H9 (cell line): Measurements from ENCODE around the gene AKR7A3. TPM values are rescaled to one million over a fixed set of nuclear protein-coding genes. Genes with fewer than 3 reads are reported as not detected.

Experiments used
- DNase-seq: peaks from one replicate; pipeline ENCODE4 v3.0.0-alpha.2; 2017
- H2AFZ ChIP-seq: one replicate; pipeline ENCODE4 v1.6.1; 2013; ENCODE audit warnings: mild to moderate bottlenecking, low read length, control low read depth, moderate library complexity
- H2AK5ac ChIP-seq: 2 replicates; pipeline ENCODE4 v1.6.1; 2013; ENCODE audit warnings: low read length, control low read depth, mixed read lengths; ENCODE audit not compliant: insufficient read length
- H2BK120ac ChIP-seq: one replicate; pipeline ENCODE4 v1.6.1; 2013; ENCODE audit warnings: low read depth, mild to moderate bottlenecking, low read length, control low read depth, inconsistent platforms; ENCODE audit not compliant: poor library complexity, severe bottlenecking
- H2BK12ac ChIP-seq: 2 replicates; pipeline ENCODE4 v1.6.1; 2013; ENCODE audit warnings: low read length, control low read depth, mixed read lengths, low read depth; ENCODE audit not compliant: insufficient read length
- H2BK15ac ChIP-seq: 2 replicates; pipeline ENCODE4 v1.6.1; 2013; ENCODE audit warnings: low read depth, low read length, control low read depth
- H2BK20ac ChIP-seq: one replicate; pipeline ENCODE4 v1.6.1; 2013; ENCODE audit warnings: low read depth, mild to moderate bottlenecking, low read length, control low read depth, inconsistent platforms; ENCODE audit not compliant: poor library complexity, severe bottlenecking
- H2BK5ac ChIP-seq: 2 replicates; pipeline ENCODE4 v1.6.1; 2013; ENCODE audit warnings: low read length, control low read depth, mixed read lengths; ENCODE audit not compliant: insufficient read length
- H3K14ac ChIP-seq: 2 replicates; pipeline ENCODE4 v1.6.1; 2013; ENCODE audit warnings: low read length, control low read depth; ENCODE audit not compliant: insufficient read depth
- H3K18ac ChIP-seq: 2 replicates; pipeline ENCODE4 v1.6.1; 2013; ENCODE audit warnings: low read depth, mild to moderate bottlenecking, mixed read lengths, low read length, control low read depth; ENCODE audit not compliant: insufficient read length
- H3K23ac ChIP-seq: 2 replicates; pipeline ENCODE4 v1.6.1; 2013; ENCODE audit warnings: low read length, control low read depth, mixed read lengths, low read depth; ENCODE audit not compliant: insufficient read length
- H3K23me2 ChIP-seq: 2 replicates; pipeline ENCODE4 v1.6.1; 2013; ENCODE audit warnings: low read depth, mild to moderate bottlenecking, mixed read lengths, low read length, control low read depth; ENCODE audit not compliant: insufficient read length, poor library complexity, severe bottlenecking
- H3K27ac ChIP-seq: 2 replicates; pipeline ENCODE4 v1.5.1; 2013; ENCODE audit warnings: low read length, control low read depth, mixed read lengths, low read depth; ENCODE audit not compliant: insufficient read length
- H3K27me3 ChIP-seq: 2 replicates; pipeline ENCODE4 v1.6.1; 2013; ENCODE audit warnings: low read length, control low read depth, inconsistent platforms; ENCODE audit not compliant: insufficient read depth
- H3K4ac ChIP-seq: 2 replicates; pipeline ENCODE4 v1.6.1; 2013; ENCODE audit warnings: low read depth, mild to moderate bottlenecking, control low read depth, inconsistent platforms, low read length, moderate library complexity
- H3K4me1 ChIP-seq: 2 replicates; pipeline ENCODE4 v1.6.1; 2013; ENCODE audit warnings: low read length, control low read depth, inconsistent platforms; ENCODE audit not compliant: insufficient read depth
- H3K4me2 ChIP-seq: 2 replicates; pipeline ENCODE4 v1.6.1; 2013; ENCODE audit warnings: low read length, control low read depth, mixed read lengths; ENCODE audit not compliant: insufficient read length, insufficient read depth
- H3K56ac ChIP-seq: 2 replicates; pipeline ENCODE4 v1.6.1; 2013; ENCODE audit warnings: low read depth, mild to moderate bottlenecking, mixed read lengths, low read length, control low read depth; ENCODE audit not compliant: insufficient read length
- H3K79me1 ChIP-seq: 2 replicates; pipeline ENCODE4 v1.6.1; 2013; ENCODE audit warnings: low read depth, mild to moderate bottlenecking, moderate library complexity, low read length, control low read depth, inconsistent platforms; ENCODE audit not compliant: insufficient read depth, poor library complexity, severe bottlenecking
- H3K79me2 ChIP-seq: 2 replicates; pipeline ENCODE4 v1.6.1; 2013; ENCODE audit warnings: low read length, control low read depth, inconsistent platforms; ENCODE audit not compliant: insufficient read depth
- H3K9ac ChIP-seq: 2 replicates; pipeline ENCODE4 v1.6.1; 2013; ENCODE audit warnings: low read length, control low read depth, mixed read lengths; ENCODE audit not compliant: insufficient read length; ENCODE audit errors: extremely low read depth
- H3K9me3 ChIP-seq: one replicate; pipeline ENCODE4 v1.6.1; 2013; ENCODE audit warnings: low read depth, low read length, inconsistent platforms; ENCODE audit not compliant: control insufficient read depth
- H3T11ph ChIP-seq: one replicate; pipeline ENCODE4 v1.6.1; 2013; ENCODE audit warnings: mild to moderate bottlenecking, low read length, control low read depth, inconsistent platforms
- H4K20me1 ChIP-seq: one replicate; pipeline ENCODE4 v1.6.1; 2013; ENCODE audit not compliant: control insufficient read depth, insufficient read length, insufficient read depth
- H4K5ac ChIP-seq: 2 replicates; pipeline ENCODE4 v1.6.1; 2013; ENCODE audit warnings: low read depth, mild to moderate bottlenecking, mixed read lengths, low read length, control low read depth; ENCODE audit not compliant: insufficient read length
- H4K8ac ChIP-seq: replicated peaks from 2 replicates; pipeline ENCODE4 v1.6.1; 2013; ENCODE audit warnings: low read length, control low read depth, mixed read lengths, low read depth; ENCODE audit not compliant: insufficient read length
- H4K91ac ChIP-seq: 2 replicates; pipeline ENCODE4 v1.6.1; 2013; ENCODE audit warnings: low read depth, mild to moderate bottlenecking, moderate library complexity, mixed read lengths, low read length, control low read depth; ENCODE audit not compliant: insufficient read length
- H3K27ac Mint-ChIP-seq, 3 experiments: 2 replicates in 2 of 3; 3 replicates in 1 of 3; pipeline ENCODE4 v1.8.0; 2020 to 2021; ENCODE audit warnings: mixed read lengths in 3 of 3, mild to moderate bottlenecking in 1 of 3, moderate library complexity in 1 of 3
- H3K27me3 Mint-ChIP-seq: 2 replicates; pipeline ENCODE4 v1.8.0; 2021; ENCODE audit warnings: low read depth, mild to moderate bottlenecking, moderate library complexity, mixed read lengths
- H3K36me3 Mint-ChIP-seq, 3 experiments: 2 replicates in 2 of 3; 3 replicates in 1 of 3; pipeline ENCODE4 v1.8.0; 2020 to 2021; ENCODE audit warnings: low read depth in 3 of 3, mixed read lengths in 3 of 3; ENCODE audit not compliant: insufficient read depth in 1 of 3
- H3K4me1 Mint-ChIP-seq, 2 experiments: 2 replicates each; pipeline ENCODE4 v1.8.0; 2020; ENCODE audit warnings: mixed read lengths in 2 of 2
- H3K4me3 Mint-ChIP-seq, 2 experiments: 2 replicates in 1 of 2; 3 replicates in 1 of 2; pipeline ENCODE4 v1.8.0; 2020 to 2021; ENCODE audit warnings: mild to moderate bottlenecking in 2 of 2, mixed read lengths in 2 of 2, moderate library complexity in 1 of 2
- H3K9me3 Mint-ChIP-seq, 2 experiments: 2 replicates in 1 of 2; 3 replicates in 1 of 2; pipeline ENCODE4 v1.8.0; 2020; ENCODE audit warnings: mild to moderate bottlenecking in 2 of 2, mixed read lengths in 2 of 2, moderate library complexity in 1 of 2
- WGBS: extraction: QIAGEN DNeasy Blood & Tissue Kit; methylation state at CpG from one replicate; pipeline ENCODE4 v1.1.7; 2013; ENCODE audit warnings: missing lambda C conversion rate, low lambda C conversion rate, mixed read lengths; ENCODE audit not compliant: insufficient read length; ENCODE audit errors: extremely low coverage; 5-methylcytosine and 5-hydroxymethylcytosine counted together
- total RNA-seq: library from RNA; stranded (reverse); gene quantifications from 2 replicates; pipeline ENCODE4 v1.2.1, GENCODE V29; 2021
- TF ChIP-seq, protein P1 (sequence below): fragments of 200-600 bp; sonication (generic); conservative IDR thresholded peaks from 3 replicates; pipeline ENCODE4 v1.8.0; 2021; ENCODE audit warnings: antibody characterized with exemption, mild to moderate bottlenecking

The AKR7A3 gene
- total RNA-seq, 1 experiment from 2014 or later: 0.74 TPM

DNA sequence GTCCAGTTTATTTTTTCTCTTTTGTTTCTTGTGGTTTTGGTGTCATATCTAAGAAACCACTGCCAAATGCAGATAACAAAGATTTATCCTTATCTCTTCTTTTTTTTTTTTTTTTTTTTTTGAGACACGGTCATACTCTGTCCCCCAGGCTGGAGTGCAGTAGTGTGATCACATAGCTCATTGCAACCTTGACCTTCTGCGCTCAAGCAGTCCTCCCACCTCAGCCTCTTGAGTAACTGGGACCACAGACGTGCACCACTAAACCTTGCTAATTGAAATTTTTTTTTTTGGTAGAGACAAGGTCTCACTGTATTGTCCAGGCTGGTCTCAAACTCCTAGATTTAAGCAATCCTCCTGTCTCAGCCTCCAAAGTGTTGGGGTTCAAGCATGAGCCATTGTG, 32.5 kb upstream of the AKR7A3 start:
- TF ChIP-seq, protein P1, sequence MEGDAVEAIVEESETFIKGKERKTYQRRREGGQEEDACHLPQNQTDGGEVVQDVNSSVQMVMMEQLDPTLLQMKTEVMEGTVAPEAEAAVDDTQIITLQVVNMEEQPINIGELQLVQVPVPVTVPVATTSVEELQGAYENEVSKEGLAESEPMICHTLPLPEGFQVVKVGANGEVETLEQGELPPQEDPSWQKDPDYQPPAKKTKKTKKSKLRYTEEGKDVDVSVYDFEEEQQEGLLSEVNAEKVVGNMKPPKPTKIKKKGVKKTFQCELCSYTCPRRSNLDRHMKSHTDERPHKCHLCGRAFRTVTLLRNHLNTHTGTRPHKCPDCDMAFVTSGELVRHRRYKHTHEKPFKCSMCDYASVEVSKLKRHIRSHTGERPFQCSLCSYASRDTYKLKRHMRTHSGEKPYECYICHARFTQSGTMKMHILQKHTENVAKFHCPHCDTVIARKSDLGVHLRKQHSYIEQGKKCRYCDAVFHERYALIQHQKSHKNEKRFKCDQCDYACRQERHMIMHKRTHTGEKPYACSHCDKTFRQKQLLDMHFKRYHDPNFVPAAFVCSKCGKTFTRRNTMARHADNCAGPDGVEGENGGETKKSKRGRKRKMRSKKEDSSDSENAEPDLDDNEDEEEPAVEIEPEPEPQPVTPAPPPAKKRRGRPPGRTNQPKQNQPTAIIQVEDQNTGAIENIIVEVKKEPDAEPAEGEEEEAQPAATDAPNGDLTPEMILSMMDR: no peak
- Histone ChIP-seq H4K20me1 (no peaks in the 10 kb centered on the region), H3K56ac (no peak overlapping the region), H3K9ac (no peak overlapping the region), H3K9me3 (no peaks in the 10 kb centered on the region), H3K79me2 (no peaks in the 10 kb centered on the region), H2BK15ac (no peak overlapping the region), H4K91ac (no peak overlapping the region), H3T11ph (no peak overlapping the region), H3K79me1 (no peaks in the 10 kb centered on the region), H2BK12ac (no peak overlapping the region), H4K5ac (no peak overlapping the region), H3K23ac (no peak overlapping the region), H3K4ac (no peak overlapping the region), H2BK5ac (no peak overlapping the region), H2AFZ (no peak overlapping the region), H3K18ac (no peak overlapping the region), H4K8ac (no peak overlapping the region), H3K4me2 (no peak overlapping the region), H3K27ac (no peak overlapping the region), H2AK5ac (no peak overlapping the region), H3K14ac (no peak overlapping the region), H3K4me1 (no peaks in the 10 kb centered on the region), H3K23me2 (no peaks in the 10 kb centered on the region), H2BK20ac (no peak overlapping the region), H3K27me3 (no peaks in the 10 kb centered on the region), H2BK120ac (no peak overlapping the region)
- no peaks in the 10 kb centered on the region for H3K9me3 Mint-ChIP-seq
- DNase-seq: no peak
- peaks cover 6 to 37% (median 37%) of the 10 kb centered on the region in 3 experiments; a peak in 6 of 7 replicates for H3K36me3 Mint-ChIP-seq
- H3K27me3 Mint-ChIP-seq: no peaks in the 10 kb centered on the region; the same call in 1 of the 2 replicates
- H3K27ac Mint-ChIP-seq: no peak overlapping the region
- peak overlapping the region in 1 of 2 experiments; percentile 4; a peak in 1 of 5 replicates for H3K4me3 Mint-ChIP-seq
- WGBS: no CpG with 5 or more reads among the region's 3 CpGs
- H3K4me1 Mint-ChIP-seq: peaks cover 0 to 2% of the 10 kb centered on the region in 2 experiments; a peak in 1 of 4 replicates
